ENCODE measurements around the gene CCL1.

DNA sequence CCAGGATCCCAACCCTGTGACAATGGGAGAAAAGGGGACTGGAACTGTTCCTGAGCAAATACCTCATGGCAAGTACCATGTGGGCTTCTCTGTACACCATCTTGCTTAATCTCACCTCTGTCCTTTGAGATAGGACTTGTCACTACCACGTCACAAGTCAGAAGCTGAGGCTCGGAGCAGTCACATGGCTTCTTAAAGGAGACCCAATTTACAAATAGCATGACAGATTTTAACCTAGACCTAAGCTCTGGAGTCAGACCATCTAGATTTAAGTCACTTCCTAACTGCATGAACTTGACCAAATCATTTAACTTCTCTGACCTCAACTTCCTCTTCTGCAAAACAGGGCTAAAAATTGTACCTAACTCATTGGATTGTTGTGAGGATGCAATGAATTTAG lies 36.0 kb upstream of the CCL1 start:
- TF ChIP-seq, protein P1, sequence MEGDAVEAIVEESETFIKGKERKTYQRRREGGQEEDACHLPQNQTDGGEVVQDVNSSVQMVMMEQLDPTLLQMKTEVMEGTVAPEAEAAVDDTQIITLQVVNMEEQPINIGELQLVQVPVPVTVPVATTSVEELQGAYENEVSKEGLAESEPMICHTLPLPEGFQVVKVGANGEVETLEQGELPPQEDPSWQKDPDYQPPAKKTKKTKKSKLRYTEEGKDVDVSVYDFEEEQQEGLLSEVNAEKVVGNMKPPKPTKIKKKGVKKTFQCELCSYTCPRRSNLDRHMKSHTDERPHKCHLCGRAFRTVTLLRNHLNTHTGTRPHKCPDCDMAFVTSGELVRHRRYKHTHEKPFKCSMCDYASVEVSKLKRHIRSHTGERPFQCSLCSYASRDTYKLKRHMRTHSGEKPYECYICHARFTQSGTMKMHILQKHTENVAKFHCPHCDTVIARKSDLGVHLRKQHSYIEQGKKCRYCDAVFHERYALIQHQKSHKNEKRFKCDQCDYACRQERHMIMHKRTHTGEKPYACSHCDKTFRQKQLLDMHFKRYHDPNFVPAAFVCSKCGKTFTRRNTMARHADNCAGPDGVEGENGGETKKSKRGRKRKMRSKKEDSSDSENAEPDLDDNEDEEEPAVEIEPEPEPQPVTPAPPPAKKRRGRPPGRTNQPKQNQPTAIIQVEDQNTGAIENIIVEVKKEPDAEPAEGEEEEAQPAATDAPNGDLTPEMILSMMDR (IDR thresholded peaks at IDR 0.05) = no peak
- no peak for TF ChIP-seq TCF7L2 (IDR thresholded peaks at IDR 0.05; ENCODE audit: low read depth, low read length)
